ENCODE data around the gene SIPA1L2.
"Not testable (repeated sequence)": the region's sequence is repeated elsewhere in the genome, so short reads cannot be mapped to it uniquely, and the experiment has no call there.

Gene SIPA1L2

GRCh38 chr1:232612836-232613235 is 17.1 kb downstream of the SIPA1L2 start:
- DNase-seq = not testable (repeated sequence)

GRCh38 chr1:232611834-232612233 is 18.1 kb downstream of the SIPA1L2 start:
- no peak for DNase-seq

- DNase-seq = peak; percentile 69
Observed at GRCh38 chr1:232610902-232611745, 18.8 kb downstream of the SIPA1L2 start.

- no peak for DNase-seq
Observed at GRCh38 chr1:232610192-232610901, 19.6 kb downstream of the SIPA1L2 start.

GRCh38 chr1:232608427-232608826 is 21.5 kb downstream of the SIPA1L2 start:
- no peak for DNase-seq

GRCh38 chr1:232602622-232603021 is 27.3 kb downstream of the SIPA1L2 start:
- DNase-seq = no peak

GRCh38 chr1:232600424-232601258 is 29.3 kb downstream of the SIPA1L2 start:
- DNase-seq = peak; percentile 58

GRCh38 chr1:232599178-232600041 is 30.5 kb downstream of the SIPA1L2 start:
- DNase-seq = no peak

- no peak for DNase-seq
Observed at GRCh38 chr1:232598837-232599177, 31.1 kb downstream of the SIPA1L2 start.

GRCh38 chr1:232598133-232598532 is 31.8 kb downstream of the SIPA1L2 start:
- DNase-seq = no peak

GRCh38 chr1:232597721-232598120 is 32.2 kb downstream of the SIPA1L2 start:
- no peak for DNase-seq

GRCh38 chr1:232596666-232597303 is 33.1 kb downstream of the SIPA1L2 start:
- DNase-seq = no peak

GRCh38 chr1:232594768-232595698 is 34.9 kb downstream of the SIPA1L2 start:
- DNase-seq = no peak

GRCh38 chr1:232593717-232594502 is 36.0 kb downstream of the SIPA1L2 start:
- no peak for DNase-seq

- DNase-seq = no peak
Observed at GRCh38 chr1:232591344-232591743, 38.6 kb downstream of the SIPA1L2 start.

GRCh38 chr1:232590744-232591082 is 39.2 kb downstream of the SIPA1L2 start:
- DNase-seq = peak; percentile 73

GRCh38 chr1:232589812-232590743 is 39.9 kb downstream of the SIPA1L2 start:
- peak; percentile 79 for DNase-seq

- no peak for DNase-seq
Observed at GRCh38 chr1:232589111-232589811, 40.7 kb downstream of the SIPA1L2 start.

Data from suppressor macrophage treated with lipopolysaccharide for 4 hours (primary cell).